SK-N-SH (cell line): ENCODE data around the gene SLC46A3. TPM values are rescaled to one million over a fixed set of nuclear protein-coding genes. Genes with fewer than 3 reads are reported as not detected.

ENCODE experiments used
- CTCF ChIA-PET: fragments of 300-600, 350-600 bp; formaldehyde crosslinking; extraction: SDS; loops from one replicate; lab custom pipeline; 2021; lab: Yijun Ruan, JAX
- POLR2A ChIA-PET: fragments of 350-600 bp; sonication (Branson Sonifier 250); formaldehyde crosslinking; extraction: SDS; loops from one replicate; lab custom pipeline; 2020; ENCODE audit warnings: antibody characterized with exemption, inconsistent platforms; lab: Yijun Ruan, JAX
- DNase-seq: peaks from one replicate; pipeline ENCODE4 v3.0.0; 2012
- H2AFZ ChIP-seq: fragments of 200-600 bp; sonication (generic); 2 replicates; pipeline ENCODE4 v1.8.1; 2016; ENCODE audit warnings: antibody characterized with exemption, mild to moderate bottlenecking, low read depth
- H3F3A ChIP-seq: fragments of 200-600 bp; sonication (generic); replicated peaks from 2 replicates; pipeline ENCODE3; 2016; ENCODE audit warnings: antibody characterized with exemption, mild to moderate bottlenecking; ENCODE audit not compliant: insufficient read depth
- H3K27ac ChIP-seq, 2 experiments: fragments of 200-500 bp in 1 of 2; fragments of 200-600 bp in 1 of 2; sonication (Bioruptor generic) in 1 of 2; sonication (generic), shearing (Covaris generic) in 1 of 2; 2 replicates each; pipeline versions ENCODE4 v1.5.1 to v1.6.1; 2014 to 2016; ENCODE audit warnings: low read depth in 2 of 2, inconsistent platforms in 1 of 2, low read length in 1 of 2, mild to moderate bottlenecking in 1 of 2, mixed read lengths in 1 of 2
- H3K27me3 ChIP-seq: fragments of 200-600 bp; sonication (generic), shearing (Covaris generic); 2 replicates; pipeline ENCODE4 v1.6.1; 2016; ENCODE audit warnings: mixed run types; ENCODE audit not compliant: insufficient read depth
- H3K36me3 ChIP-seq, 2 experiments: fragments of 200-500 bp in 1 of 2; fragments of 200-600 bp in 1 of 2; sonication (Bioruptor generic) in 1 of 2; sonication (generic) in 1 of 2; replicated peaks in 1 of 2; 2 replicates each; pipeline versions ENCODE3 to v1.5.1; 2014 to 2016; ENCODE audit warnings: low read length in 1 of 2, mild to moderate bottlenecking in 1 of 2; ENCODE audit not compliant: insufficient read depth in 2 of 2, control insufficient read depth in 1 of 2
- H3K4me1 ChIP-seq, 2 experiments: fragments of 200-500 bp in 1 of 2; fragments of 200-600 bp in 1 of 2; sonication (Bioruptor generic) in 1 of 2; sonication (generic), shearing (Covaris generic) in 1 of 2; 2 replicates each; pipeline versions ENCODE4 v1.5.1 to v1.6.1; 2014 to 2016; ENCODE audit warnings: low read depth in 1 of 2, low read length in 1 of 2, mixed run types in 1 of 2; ENCODE audit not compliant: insufficient read depth in 2 of 2, control insufficient read depth in 1 of 2
- H3K4me2 ChIP-seq: fragments of 200-600 bp; sonication (generic), shearing (Covaris generic); 2 replicates; pipeline ENCODE4 v1.6.1; 2017; ENCODE audit warnings: mixed run types
- H3K4me3 ChIP-seq, 2 experiments: fragments of 200-500 bp in 1 of 2; fragments of 200-600 bp in 1 of 2; sonication (Bioruptor generic) in 1 of 2; sonication (generic), shearing (Covaris generic) in 1 of 2; 2 replicates each; pipeline versions ENCODE4 v1.5.1 to v1.8.1; 2014 to 2016; ENCODE audit warnings: low read depth in 2 of 2, inconsistent platforms in 1 of 2, low read length in 1 of 2, mild to moderate bottlenecking in 1 of 2, mixed read lengths in 1 of 2, moderate library complexity in 1 of 2
- H3K79me2 ChIP-seq: fragments of 200-600 bp; sonication (generic); 2 replicates; pipeline ENCODE4 v1.8.1; 2017; ENCODE audit warnings: mild to moderate bottlenecking; ENCODE audit not compliant: insufficient read depth
- H3K9ac ChIP-seq: fragments of 200-600 bp; sonication (generic); 2 replicates; pipeline ENCODE4 v1.6.1; 2017; ENCODE audit warnings: mixed run types
- H3K9me2 ChIP-seq: fragments of 200-600 bp; sonication (generic); 2 replicates; pipeline ENCODE4 v1.6.1; 2017; ENCODE audit warnings: mixed run types
- H3K9me3 ChIP-seq: fragments of 200-600 bp; sonication (generic); 2 replicates; pipeline ENCODE4 v1.6.1; 2017; ENCODE audit warnings: mixed run types, mild to moderate bottlenecking, moderate library complexity
- H4K20me1 ChIP-seq: fragments of 200-600 bp; sonication (generic); 2 replicates; pipeline ENCODE4 v1.6.1; 2017; ENCODE audit warnings: mild to moderate bottlenecking, mixed run types; ENCODE audit not compliant: insufficient read depth
- ELF1 ChIP-seq: IDR thresholded peaks from 2 replicates; pipeline ENCODE4 v1.4.0; 2012
- EP300 ChIP-seq, 2 experiments: IDR thresholded peaks; 2 replicates each; pipeline versions ENCODE4 v1.4.0 to v1.6.1; 2012; ENCODE audit warnings: borderline replicate concordance in 1 of 2, low read depth in 1 of 2, low read length in 1 of 2
- FOXJ3 ChIP-seq: sonication (generic); formaldehyde crosslinking; IDR thresholded peaks from 2 replicates; pipeline ENCODE4 v1.5.1; 2020; ENCODE audit warnings: mild to moderate bottlenecking, missing genetic modification reagents
- FOXM1 ChIP-seq: IDR thresholded peaks from 2 replicates; pipeline ENCODE4 v1.4.0; 2012; ENCODE audit warnings: low read depth, mild to moderate bottlenecking
- JUND ChIP-seq: IDR thresholded peaks from 2 replicates; pipeline ENCODE4 v1.4.0; 2012
- MAX ChIP-seq: IDR thresholded peaks from 2 replicates; pipeline ENCODE4 v1.4.0; 2012; ENCODE audit warnings: low read depth
- PBX3 ChIP-seq: IDR thresholded peaks from 2 replicates; pipeline ENCODE4; 2012
- REST ChIP-seq: IDR thresholded peaks from 2 replicates; pipeline ENCODE4 v1.6.1; 2012; ENCODE audit warnings: mild to moderate bottlenecking, low read depth, low read length, moderate library complexity
- SMC3 ChIP-seq: IDR thresholded peaks from 2 replicates; pipeline ENCODE4 v1.6.1; 2012; ENCODE audit warnings: low read depth, low read length, improper control_type of control experiment
- TAF1 ChIP-seq: IDR thresholded peaks from 2 replicates; pipeline ENCODE4 v1.6.1; 2012; ENCODE audit warnings: low read depth, mild to moderate bottlenecking, low read length, moderate library complexity, borderline replicate concordance
- TEAD4 ChIP-seq: IDR thresholded peaks from 2 replicates; pipeline ENCODE4 v1.4.0; 2012; ENCODE audit warnings: mild to moderate bottlenecking, borderline replicate concordance; ENCODE audit not compliant: insufficient read depth
- YY1 ChIP-seq: IDR thresholded peaks from 2 replicates; pipeline ENCODE4 v1.4.0; 2012; ENCODE audit warnings: low read depth, mild to moderate bottlenecking
- ZBTB33 ChIP-seq: IDR thresholded peaks from 2 replicates; pipeline ENCODE4 v1.4.0; 2012; ENCODE audit warnings: low read depth, borderline replicate concordance
- WGBS: methylation state at CpG from one replicate; pipeline ENCODE4 v1.1.6; 2017; ENCODE audit warnings: low lambda C conversion rate; 5-methylcytosine and 5-hydroxymethylcytosine counted together
- polyA plus RNA-seq, 3 experiments: library from polyadenylated mRNA; depleted of rRNA; stranded (reverse); fragments of >200 nt; gene quantifications; 2 replicates each; pipeline ENCODE4 v1.2.3, GENCODE V29; 2012

SLC46A3 gene
- polyA plus RNA-seq, 1 of the 3 experiments (the other 2 are of a cell fraction) = 2.0 TPM

- no peak for TF ChIP-seq ZBTB33
- no peak for TF ChIP-seq EP300 (IDR thresholded peaks at IDR 0.05; ENCODE audit: borderline replicate concordance in 1 of 2, low read depth in 1 of 2, low read length in 1 of 2)
These were observed 63.2 kb downstream of the SLC46A3 start (continued) for GRCh38 chr13:28655561-28655960.

GRCh38 chr13:28654276-28654675, 64.5 kb downstream of the SLC46A3 start:
- Histone ChIP-seq H2AFZ (no peak overlapping the region), H3K36me3 (peaks cover 0 to 10% of the 10 kb centered on the region in 2 experiments), H3K4me2 (no peak overlapping the region), H3K9me3 (no peaks in the 10 kb centered on the region), H3K9me2 (no peaks in the 10 kb centered on the region), H3K27ac (no peak overlapping the region), H3K27me3 (no peaks in the 10 kb centered on the region), H3F3A (no peaks in the 10 kb centered on the region), H4K20me1 (no peaks in the 10 kb centered on the region), H3K4me1 (peaks cover 5 to 16% of the 10 kb centered on the region in 2 experiments; a peak in 3 of 4 replicates), H3K4me3 (no peak overlapping the region), H3K9ac (no peak overlapping the region), H3K79me2 (peaks cover 53% of the 10 kb centered on the region)
- CTCF ChIA-PET = no interaction called here
- POLR2A ChIA-PET = no interaction called here
- DNase-seq = no peak
- 86% methylated on average over 1 of the region's 1 CpG for WGBS
- no peak for TF ChIP-seq REST
- no peak for TF ChIP-seq SMC3
- TF ChIP-seq JUND = no peak
- no peak for TF ChIP-seq YY1
- no peak for TF ChIP-seq ELF1
- no peak for TF ChIP-seq FOXM1
- TF ChIP-seq PBX3 = no peak
- TF ChIP-seq MAX = no peak
- TF ChIP-seq TAF1 = no peak
- TF ChIP-seq TEAD4 = no peak
- TF ChIP-seq FOXJ3 = no peak
